GM13976 (cell line): Measurements from ENCODE around the gene FEM1C.

Source experiments
- DNase-seq: peaks from one replicate; pipeline ENCODE4 v3.0.0; 2012; ENCODE audit warnings: low spot score
- CTCF ChIP-seq: IDR thresholded peaks from 2 replicates; pipeline ENCODE4 v1.5.1; 2012; ENCODE audit warnings: borderline replicate concordance, mild to moderate bottlenecking; ENCODE audit not compliant: insufficient read depth; ENCODE audit errors: extremely low read depth, missing control alignments, control extremely low read depth
- in situ Hi-C: fragments of 300-500 bp; cut with MboI; formaldehyde crosslinking; loops from one replicate; pipeline ENCODE4 v1.12.0; 2022; ENCODE audit warnings: low sequenced_read_pairs, mixed read lengths, inconsistent platforms; ENCODE audit not compliant: unreplicated experiment

FEM1C gene

GRCh38 chr5:115583474-115583873, 38.9 kb upstream of the FEM1C start:
- in situ Hi-C loops: loop anchor here (25.0 kb wide), 2 partner anchors 271 to 496 kb away; no protein-coding TSS in a partner anchor
- TF ChIP-seq CTCF: no peak
- DNase-seq: no peak

- DNase-seq: no peak
- in situ Hi-C loops: loop anchor here (25.0 kb wide), 2 partner anchors 269 to 494 kb away; no protein-coding TSS in a partner anchor
- TF ChIP-seq CTCF: no peak
Measured at GRCh38 chr5:115580941-115581340, 36.4 kb upstream of the FEM1C start.

- in situ Hi-C loops: loop anchor here (25.0 kb wide), 2 partner anchors 267 to 492 kb away; no protein-coding TSS in a partner anchor
- TF ChIP-seq CTCF: no peak
- DNase-seq: peak; percentile 30
Measured at GRCh38 chr5:115579747-115580173, 35.2 kb upstream of the FEM1C start.

GRCh38 chr5:115579216-115579615, 34.6 kb upstream of the FEM1C start:
- in situ Hi-C loops: loop anchor here (25.0 kb wide), 2 partner anchors 267 to 492 kb away; no protein-coding TSS in a partner anchor
- DNase-seq: no peak
- no peak for TF ChIP-seq CTCF

- no peak for TF ChIP-seq CTCF
- in situ Hi-C loops: loop anchor here (25.0 kb wide), 2 partner anchors 266 to 491 kb away; no protein-coding TSS in a partner anchor
- DNase-seq: peak; percentile 48
Measured at GRCh38 chr5:115578657-115579056, 34.1 kb upstream of the FEM1C start.

GRCh38 chr5:115577741-115578140, 33.2 kb upstream of the FEM1C start:
- no peak for DNase-seq
- in situ Hi-C loops: loop anchor here (25.0 kb wide), 2 partner anchors 265 to 490 kb away; no protein-coding TSS in a partner anchor
- no peak for TF ChIP-seq CTCF
